NCI-H526 treated with DMSO at 0.1 percent for 48 hours (cell line): Measurements from ENCODE around the gene NUP133.

Experiments used
- DNase-seq: peaks from one replicate; lab custom pipeline; 2025; lab: John Stamatoyannopoulos, UW

The NUP133 gene

GRCh38 chr1:229452956-229453801 is 55.0 kb downstream of the NUP133 start:
- DNase-seq = no peak

- no peak for DNase-seq
These were observed 59.3 kb downstream of the NUP133 start for GRCh38 chr1:229448845-229449244.

- DNase-seq = no peak
These were observed 59.8 kb downstream of the NUP133 start for GRCh38 chr1:229448354-229448753.

GRCh38 chr1:229447809-229448252 is 60.3 kb downstream of the NUP133 start:
- DNase-seq = no peak

GRCh38 chr1:229445828-229446227 is 62.3 kb downstream of the NUP133 start:
- no peak for DNase-seq

- no peak for DNase-seq
These were observed 67.1 kb downstream of the NUP133 start for GRCh38 chr1:229440851-229441537.

GRCh38 chr1:229438021-229438420 is 70.1 kb downstream of the NUP133 start:
- DNase-seq = no peak

GRCh38 chr1:229437443-229437842 is 70.7 kb downstream of the NUP133 start:
- no peak for DNase-seq

- DNase-seq = no peak
These were observed 71.9 kb downstream of the NUP133 start for GRCh38 chr1:229436201-229436600.

GRCh38 chr1:229434641-229435051 is 73.5 kb downstream of the NUP133 start:
- DNase-seq = no peak

DNA sequence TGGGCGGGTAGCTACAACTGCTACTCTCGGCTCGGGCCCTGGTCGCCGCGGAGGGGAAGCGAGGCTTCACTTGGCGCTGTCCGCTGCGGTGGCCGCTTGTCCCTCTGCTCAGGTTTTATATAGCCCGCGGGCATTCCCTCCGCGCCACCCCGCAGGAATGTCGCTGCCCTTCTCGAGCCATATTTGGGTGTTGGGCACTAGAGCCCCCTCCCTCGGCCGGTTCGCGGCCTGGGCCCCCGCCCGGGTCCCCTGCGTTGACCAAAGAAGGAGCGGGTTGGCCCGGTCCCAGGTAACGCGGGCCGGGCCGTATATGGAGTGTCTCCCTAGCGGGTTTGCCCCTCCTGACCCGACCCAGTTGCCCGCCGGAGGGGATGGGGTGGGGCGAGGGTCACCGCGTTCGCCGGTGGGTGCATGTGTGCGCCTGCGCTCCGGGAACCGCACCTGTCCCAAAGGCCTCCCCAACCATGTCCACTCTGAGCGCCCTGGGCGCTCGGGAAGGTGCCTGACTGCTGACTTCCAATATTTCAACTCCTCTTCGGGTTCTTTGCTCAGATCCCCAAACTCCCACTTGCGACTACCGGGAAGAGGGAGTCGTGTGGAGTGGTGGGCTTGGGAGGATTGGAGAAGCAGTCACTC is 74.0 kb downstream of the NUP133 start, which contains the start of gene ACTA1:
ACTA1 (minus strand) TSS at position 90 of the 636 bp plus-strand sequence. CDS start 979 bp downstream, outside the sequence.
- no peak for DNase-seq

DNA sequence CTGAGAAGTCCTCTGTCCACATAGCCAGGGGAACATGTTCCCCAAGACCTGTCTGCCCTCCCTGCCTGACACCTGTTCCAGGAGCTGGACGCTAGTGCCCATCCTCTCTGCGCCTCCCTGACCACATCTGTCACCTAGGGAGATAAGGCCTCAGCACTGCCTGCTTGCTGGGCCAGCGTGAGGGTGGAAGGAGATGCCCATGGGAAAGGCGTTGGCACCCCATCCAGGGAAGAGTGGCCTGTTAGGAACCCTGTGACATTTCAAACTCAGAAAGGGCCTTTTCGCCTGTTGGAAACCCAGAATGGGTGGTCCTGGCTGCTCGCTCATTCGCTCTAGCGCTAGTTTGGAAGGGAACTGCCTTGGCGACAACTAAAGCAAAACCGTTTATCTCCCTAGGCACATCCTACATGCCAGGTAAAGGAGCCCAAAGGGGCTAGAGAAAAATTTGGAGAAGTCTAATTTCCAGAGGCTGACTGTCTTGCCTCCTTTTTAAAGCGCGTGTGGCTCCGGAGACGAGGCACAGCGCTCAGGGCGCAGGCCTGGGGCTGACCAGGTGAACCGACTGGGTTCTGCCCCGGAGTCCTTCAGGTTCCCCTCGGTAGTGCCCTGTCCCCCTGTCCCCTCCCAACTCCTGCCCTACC is 74.7 kb downstream of the NUP133 start:
- DNase-seq = no peak

DNA sequence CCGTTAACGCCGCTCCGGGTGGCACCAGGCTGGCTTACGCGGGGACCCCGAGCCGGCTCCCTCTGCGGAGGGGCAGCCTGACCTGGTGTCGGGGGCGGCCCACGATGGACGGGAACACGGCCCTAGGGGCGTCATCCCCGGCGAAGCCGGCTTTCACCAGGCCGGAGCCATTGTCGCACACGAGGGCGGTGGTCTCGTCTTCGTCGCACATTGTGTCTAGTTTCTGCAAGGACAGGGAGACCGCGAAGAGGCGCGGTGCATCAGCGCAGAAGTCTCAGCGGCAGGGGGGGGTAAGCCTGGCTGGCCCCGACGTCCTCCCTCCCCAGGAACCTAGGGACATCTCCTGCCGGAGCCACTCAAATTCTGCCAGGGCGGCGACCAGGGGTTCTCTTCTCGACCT is 75.2 kb downstream of the NUP133 start:
- DNase-seq = no peak

- no peak for DNase-seq
These were observed 76.1 kb downstream of the NUP133 start for GRCh38 chr1:229432116-229432461.

GRCh38 chr1:229431284-229432115 is 76.6 kb downstream of the NUP133 start:
- DNase-seq = no peak

DNA sequence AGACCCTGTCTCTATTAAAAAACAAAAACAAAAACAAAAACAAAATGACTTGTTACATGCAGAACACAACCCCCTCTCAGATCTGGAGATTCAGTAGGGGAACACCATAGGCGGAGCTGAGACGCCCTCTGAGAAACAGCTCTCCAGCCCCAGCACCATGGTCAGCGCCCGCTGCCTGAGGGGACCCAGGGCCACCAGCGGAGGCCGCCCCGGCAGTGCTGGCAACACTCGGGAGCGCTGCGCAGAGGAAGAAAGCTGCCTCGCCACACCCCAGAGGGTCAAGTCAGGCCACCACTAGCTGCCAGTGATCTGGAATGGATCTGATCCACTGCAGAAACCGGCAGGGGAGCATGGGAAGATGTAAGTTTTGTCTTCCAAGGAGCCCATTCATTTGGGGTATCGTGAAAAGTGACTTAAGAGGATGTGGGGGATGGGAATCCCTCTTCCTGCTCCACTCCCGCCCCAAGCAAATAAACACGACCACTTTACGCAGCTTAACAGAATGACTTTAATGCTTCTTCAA is 77.3 kb downstream of the NUP133 start:
- DNase-seq = no peak

DNA sequence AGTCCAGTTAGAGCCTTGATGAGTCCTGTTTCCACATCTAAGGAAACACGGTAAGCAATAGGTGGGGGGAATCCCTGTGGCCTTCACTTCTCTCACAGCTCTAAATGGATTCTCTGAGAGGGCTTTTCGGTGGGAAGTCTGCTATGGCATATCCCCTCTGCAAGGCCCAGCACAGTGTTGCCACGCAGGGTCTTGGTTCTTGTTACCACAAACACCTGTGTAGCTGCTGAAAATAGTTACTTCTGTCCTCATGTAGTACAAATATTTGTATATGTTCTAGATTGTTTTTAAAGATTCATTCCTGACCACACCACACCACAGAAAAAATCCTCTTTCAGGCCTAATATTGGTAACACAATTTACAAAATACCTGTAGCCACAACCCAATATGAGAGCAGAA is 79.9 kb downstream of the NUP133 start:
- no peak for DNase-seq

GRCh38 chr1:229427572-229427971 is 80.6 kb downstream of the NUP133 start:
- no peak for DNase-seq

DNA sequence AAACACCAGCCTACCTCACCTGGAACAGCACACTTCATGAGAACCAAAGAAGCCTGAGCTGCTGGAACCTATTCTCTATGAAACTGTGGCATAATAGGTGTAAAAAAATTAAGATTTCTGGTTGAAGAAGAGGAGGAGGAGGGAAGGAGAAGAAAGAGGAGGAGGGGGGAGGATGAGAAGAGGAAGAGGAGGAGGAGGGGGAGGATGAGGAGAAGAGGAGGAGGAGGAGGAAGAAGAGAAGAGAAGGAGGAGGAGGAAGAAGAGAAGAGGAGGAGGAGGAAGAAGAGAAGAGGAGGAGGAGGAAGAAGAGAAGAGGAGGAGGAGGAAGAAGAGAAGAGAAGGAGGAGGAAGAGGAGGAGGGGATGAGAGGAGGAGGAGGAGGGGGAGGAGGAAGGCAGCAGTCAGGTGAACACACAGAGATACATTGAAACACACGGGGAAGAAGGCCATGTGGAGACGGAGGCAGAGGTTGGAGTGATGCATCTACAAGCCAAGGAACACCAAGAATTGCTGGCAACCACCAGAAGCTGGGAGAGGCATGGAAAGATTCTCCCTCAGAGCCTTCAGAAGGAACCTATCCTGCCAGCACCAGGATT is 82.5 kb downstream of the NUP133 start:
- no peak for DNase-seq

DNA sequence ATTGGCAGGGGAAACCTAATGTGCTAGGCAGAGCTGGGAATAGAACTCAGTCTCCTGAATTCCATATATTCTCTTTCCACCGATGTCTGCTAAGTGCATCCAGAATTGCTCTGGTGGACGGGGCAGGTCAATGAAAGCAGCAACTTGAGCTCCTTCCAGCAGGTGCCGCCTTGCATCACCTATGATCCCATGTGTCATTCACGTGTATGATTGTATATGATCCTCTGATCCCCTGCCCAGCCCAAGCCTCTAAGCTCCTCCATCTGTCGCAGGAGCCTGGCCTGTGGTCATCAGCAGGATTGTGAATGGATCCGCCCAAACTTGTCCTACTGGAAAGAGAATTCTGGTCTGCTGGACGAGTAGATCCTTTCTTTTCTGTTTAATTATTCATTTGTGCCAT is 87.4 kb downstream of the NUP133 start:
- peak; percentile 2 for DNase-seq

DNA sequence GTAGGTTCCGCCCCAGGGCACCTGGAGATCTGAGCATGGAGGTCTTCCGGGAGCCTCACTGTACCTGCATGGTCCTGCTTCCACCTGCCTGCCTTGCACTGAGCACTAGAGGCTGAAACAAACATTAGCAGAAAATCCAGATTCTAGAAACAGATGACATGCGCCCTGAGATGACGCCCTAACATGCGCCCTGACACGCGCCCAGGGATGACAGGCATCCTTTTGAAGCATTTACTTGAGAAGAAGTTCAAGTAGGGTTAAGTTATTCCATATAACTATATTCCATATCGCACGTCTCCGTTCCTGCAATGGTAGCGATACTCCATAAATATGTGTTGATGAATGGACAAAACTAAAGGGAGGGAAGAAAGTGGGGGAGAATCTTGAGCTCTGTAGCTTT is 87.9 kb downstream of the NUP133 start:
- no peak for DNase-seq
